ENCODE results near the gene TMEM164.

Gene TMEM164

GRCh38 chrX:110013968-110014367 lies 11.1 kb downstream of the TMEM164 start:
- H3K79me2 ChIP-seq (ENCODE audit: insufficient read depth, low read depth), result no peaks in the 10 kb centered on the region
- TF ChIP-seq, protein P1, sequence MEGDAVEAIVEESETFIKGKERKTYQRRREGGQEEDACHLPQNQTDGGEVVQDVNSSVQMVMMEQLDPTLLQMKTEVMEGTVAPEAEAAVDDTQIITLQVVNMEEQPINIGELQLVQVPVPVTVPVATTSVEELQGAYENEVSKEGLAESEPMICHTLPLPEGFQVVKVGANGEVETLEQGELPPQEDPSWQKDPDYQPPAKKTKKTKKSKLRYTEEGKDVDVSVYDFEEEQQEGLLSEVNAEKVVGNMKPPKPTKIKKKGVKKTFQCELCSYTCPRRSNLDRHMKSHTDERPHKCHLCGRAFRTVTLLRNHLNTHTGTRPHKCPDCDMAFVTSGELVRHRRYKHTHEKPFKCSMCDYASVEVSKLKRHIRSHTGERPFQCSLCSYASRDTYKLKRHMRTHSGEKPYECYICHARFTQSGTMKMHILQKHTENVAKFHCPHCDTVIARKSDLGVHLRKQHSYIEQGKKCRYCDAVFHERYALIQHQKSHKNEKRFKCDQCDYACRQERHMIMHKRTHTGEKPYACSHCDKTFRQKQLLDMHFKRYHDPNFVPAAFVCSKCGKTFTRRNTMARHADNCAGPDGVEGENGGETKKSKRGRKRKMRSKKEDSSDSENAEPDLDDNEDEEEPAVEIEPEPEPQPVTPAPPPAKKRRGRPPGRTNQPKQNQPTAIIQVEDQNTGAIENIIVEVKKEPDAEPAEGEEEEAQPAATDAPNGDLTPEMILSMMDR (conservative IDR thresholded peaks at IDR 0.05; ENCODE audit: low read depth, low read length), result no peak
- H2AFZ ChIP-seq (ENCODE audit: low read depth), result no peak overlapping the region
- H3K4me3 ChIP-seq (IDR thresholded peaks at IDR 0.05; ENCODE audit: insufficient read depth, low read depth, low read length), result no peak overlapping the region
- no peaks in the 10 kb centered on the region for H3K36me3 ChIP-seq (ENCODE audit: insufficient read depth)
- H3K4me2 ChIP-seq, result no peak overlapping the region
- no peaks in the 10 kb centered on the region for H4K20me1 ChIP-seq (ENCODE audit: insufficient read depth)
- H3K9ac ChIP-seq, result no peak overlapping the region
- H3K27me3 ChIP-seq (ENCODE audit: insufficient read depth, low read depth), result no peaks in the 10 kb centered on the region
- H3K4me1 ChIP-seq (ENCODE audit: low read depth, poor library complexity, severe bottlenecking), result no peaks in the 10 kb centered on the region
- no peak overlapping the region for H3K27ac ChIP-seq

DNA sequence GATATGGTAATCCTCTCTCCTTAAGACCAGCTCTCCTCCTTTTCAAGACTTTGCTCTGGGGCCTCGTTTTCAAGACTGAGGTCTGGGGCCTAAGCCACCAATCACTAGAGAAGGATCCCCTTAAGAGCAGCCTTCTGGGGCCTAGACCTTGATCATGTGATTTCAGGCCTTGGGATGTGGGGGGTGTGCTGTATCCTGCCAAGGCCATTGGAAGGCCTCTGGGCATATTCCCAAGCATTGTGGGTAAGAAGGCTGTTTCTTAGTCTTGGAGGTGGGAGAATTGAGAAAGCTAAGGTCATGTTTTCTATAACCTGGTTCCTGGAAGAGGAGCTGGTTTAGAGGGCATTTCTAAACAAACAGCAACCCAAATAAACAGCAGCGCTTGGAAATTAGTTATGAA lies 12.1 kb downstream of the TMEM164 start:
- no peak overlapping the region for H2AFZ ChIP-seq (ENCODE audit: low read depth)
- no peaks in the 10 kb centered on the region for H3K4me1 ChIP-seq (ENCODE audit: low read depth, poor library complexity, severe bottlenecking)
- no peaks in the 10 kb centered on the region for H3K36me3 ChIP-seq (ENCODE audit: insufficient read depth)
- H3K27me3 ChIP-seq (ENCODE audit: insufficient read depth, low read depth), result no peaks in the 10 kb centered on the region
- H3K27ac ChIP-seq, result no peak overlapping the region
- no peaks in the 10 kb centered on the region for H4K20me1 ChIP-seq (ENCODE audit: insufficient read depth)
- H3K9ac ChIP-seq, result no peak overlapping the region
- no peak overlapping the region for H3K4me2 ChIP-seq
- no peaks in the 10 kb centered on the region for H3K79me2 ChIP-seq (ENCODE audit: insufficient read depth, low read depth)
- TF ChIP-seq, protein P1 (conservative IDR thresholded peaks at IDR 0.05; ENCODE audit: low read depth, low read length), result no peak
- no peak overlapping the region for H3K4me3 ChIP-seq (IDR thresholded peaks at IDR 0.05; ENCODE audit: insufficient read depth, low read depth, low read length)

GRCh38 chrX:110015915-110016314 lies 13.0 kb downstream of the TMEM164 start:
- TF ChIP-seq, protein P1 (conservative IDR thresholded peaks at IDR 0.05; ENCODE audit: low read depth, low read length), result no peak
- no peak overlapping the region for H3K27ac ChIP-seq
- no peaks in the 10 kb centered on the region for H4K20me1 ChIP-seq (ENCODE audit: insufficient read depth)

GRCh38 chrX:110020536-110020935 lies 17.6 kb downstream of the TMEM164 start:
- Histone ChIP-seq H4K20me1 (ENCODE audit: insufficient read depth) (no peaks in the 10 kb centered on the region), H3K79me2 (ENCODE audit: insufficient read depth, low read depth) (no peaks in the 10 kb centered on the region), H3K4me1 (ENCODE audit: low read depth, poor library complexity, severe bottlenecking) (no peaks in the 10 kb centered on the region), H3K27ac (no peak overlapping the region), H3K4me2 (no peak overlapping the region), H3K36me3 (ENCODE audit: insufficient read depth) (no peaks in the 10 kb centered on the region), H3K4me3 (IDR thresholded peaks at IDR 0.05; ENCODE audit: insufficient read depth, low read depth, low read length) (no peak overlapping the region), H3K9ac (no peak overlapping the region), H3K27me3 (ENCODE audit: insufficient read depth, low read depth) (no peaks in the 10 kb centered on the region), H2AFZ (ENCODE audit: low read depth) (no peak overlapping the region)
- TF ChIP-seq, protein P1 (conservative IDR thresholded peaks at IDR 0.05; ENCODE audit: low read depth, low read length), result no peak

More at GRCh38 chrX:110015915-110016314, 13.0 kb downstream of the TMEM164 start:
- Histone ChIP-seq H3K4me2 (no peak overlapping the region), H3K27me3 (ENCODE audit: insufficient read depth, low read depth) (no peaks in the 10 kb centered on the region), H2AFZ (ENCODE audit: low read depth) (no peak overlapping the region), H3K4me1 (ENCODE audit: low read depth, poor library complexity, severe bottlenecking) (no peaks in the 10 kb centered on the region), H3K36me3 (ENCODE audit: insufficient read depth) (no peaks in the 10 kb centered on the region), H3K4me3 (IDR thresholded peaks at IDR 0.05; ENCODE audit: insufficient read depth, low read depth, low read length) (no peak overlapping the region), H3K79me2 (ENCODE audit: insufficient read depth, low read depth) (no peaks in the 10 kb centered on the region), H3K9ac (no peak overlapping the region)

Data from KMS-11 (cell line).